CD4-positive, alpha-beta T cell treated with Interleukin-4 for 4 hours (primary cell): Measurements from ENCODE around the gene CEACAM3.
"Not testable (repeated sequence)": the region's sequence is repeated elsewhere in the genome, so short reads cannot be mapped to it uniquely, and the experiment has no call there.

Experiments used
- DNase-seq: peaks from one replicate; pipeline ENCODE4 v3.0.0-alpha.2; 2020

Gene CEACAM3

GRCh38 chr19:41796362-41796761, at the start of gene CEACAM3:
CEACAM3 (plus strand) TSS chr19:41796587; CDS start chr19:41796678, 91 bp downstream.
- DNase-seq = no peak

DNA sequence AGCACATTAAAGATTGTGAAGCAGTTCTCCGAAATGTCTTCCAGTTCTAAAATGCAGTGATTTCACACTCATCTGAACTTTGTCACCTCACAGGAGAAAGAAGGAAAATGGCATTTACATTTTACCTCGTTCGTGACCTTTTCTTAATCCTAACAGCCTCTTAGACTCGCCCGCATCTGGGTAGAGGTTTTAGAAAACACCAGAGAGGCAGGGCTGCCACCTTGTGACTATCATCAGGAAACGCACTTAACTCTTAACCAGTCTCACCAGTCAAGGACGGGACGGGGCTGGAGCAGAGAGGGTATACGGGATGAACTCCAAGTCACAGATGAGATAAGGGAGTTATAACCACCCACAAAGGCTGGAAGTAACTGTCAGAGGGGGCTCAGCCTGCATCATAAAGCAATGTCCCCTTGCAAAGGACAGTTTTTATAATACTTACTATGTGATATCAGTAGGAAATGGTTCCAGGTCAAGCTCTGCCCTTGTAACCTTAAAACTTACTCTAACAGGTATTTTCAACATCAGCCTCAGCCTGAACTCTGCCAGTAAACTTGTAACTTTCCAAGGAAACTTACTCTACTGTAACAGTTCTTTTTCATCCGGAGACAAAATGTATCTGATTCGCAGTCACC, 49.7 kb upstream of the CEACAM3 start:
- DNase-seq = peak; percentile 36

GRCh38 chr19:41748012-41748411, 48.4 kb upstream of the CEACAM3 start:
- DNase-seq = no peak

GRCh38 chr19:41750248-41751134, 45.9 kb upstream of the CEACAM3 start:
- DNase-seq = not testable (repeated sequence)

GRCh38 chr19:41753159-41753558, 43.2 kb upstream of the CEACAM3 start:
- peak; percentile 45 for DNase-seq

DNA sequence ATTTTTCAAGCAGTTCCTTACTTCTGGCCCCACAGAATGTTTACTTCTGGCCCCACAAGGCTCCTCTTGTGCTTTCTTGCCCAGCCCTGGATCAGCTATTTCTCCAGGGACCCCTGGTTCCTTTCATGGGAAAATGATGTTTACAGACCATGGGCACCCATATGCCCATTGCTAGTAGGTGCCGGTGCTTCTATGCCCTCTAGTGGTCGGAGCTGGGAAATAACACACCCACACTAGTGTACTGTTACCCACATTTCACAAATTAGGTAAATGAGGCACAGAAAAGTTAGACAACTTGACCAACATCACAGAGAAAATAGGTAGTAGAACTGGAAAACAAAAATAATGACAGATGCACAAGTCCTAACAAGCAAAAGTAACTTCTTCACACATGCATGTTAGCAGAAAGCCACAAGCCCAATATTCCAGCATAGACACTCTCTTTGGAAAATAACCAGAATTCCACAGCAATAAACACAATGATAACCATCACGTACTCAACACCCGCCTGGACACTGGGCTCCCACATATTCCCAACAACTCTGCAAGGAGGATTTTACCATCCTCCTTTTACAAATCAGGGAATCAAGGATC, 42.4 kb upstream of the CEACAM3 start:
- peak; percentile 67 for DNase-seq

GRCh38 chr19:41755328-41755913, 41.0 kb upstream of the CEACAM3 start, which contains the start of gene CEACAM6:
CEACAM6 (plus strand) TSS chr19:41755530; CDS start chr19:41755639, 109 bp downstream.
- no peak for DNase-seq

DNA sequence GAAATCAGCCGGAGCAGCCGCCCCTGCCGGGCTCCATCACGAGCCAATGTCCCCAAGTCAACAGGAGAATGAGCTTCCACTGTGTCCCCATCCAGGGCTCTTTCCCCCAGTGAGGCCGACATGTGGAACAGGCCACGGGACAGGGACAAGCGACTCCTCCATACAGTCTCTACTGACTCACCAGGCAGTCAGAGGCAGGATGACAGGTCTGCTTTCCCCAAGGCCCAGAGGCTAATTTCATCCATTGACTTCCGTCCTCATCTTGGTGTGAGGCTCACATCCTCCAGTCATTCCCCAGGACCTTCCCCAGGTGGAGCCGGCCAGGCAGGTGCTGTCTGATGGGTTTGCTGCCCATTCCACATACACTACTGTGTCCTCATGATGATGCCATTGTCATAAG, 37.5 kb upstream of the CEACAM3 start:
- DNase-seq = no peak

DNA sequence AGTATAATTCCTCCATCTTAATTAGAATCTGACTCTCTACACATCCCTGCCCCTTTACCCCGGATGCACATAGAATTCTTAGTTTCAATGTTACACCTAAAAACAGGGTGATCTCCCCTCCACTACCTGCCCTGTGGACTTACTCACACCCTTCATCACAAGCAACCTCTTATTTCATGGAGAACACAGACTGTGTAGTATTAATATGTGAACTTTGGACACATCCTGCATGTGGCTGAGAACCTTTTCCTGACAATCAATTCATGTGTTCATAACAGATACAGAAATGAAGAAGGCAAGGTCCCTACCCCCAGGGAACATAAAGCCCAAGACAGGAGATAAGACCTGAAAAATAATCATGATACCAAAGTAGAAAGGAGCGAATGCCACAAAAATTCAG, 29.3 kb upstream of the CEACAM3 start:
- no peak for DNase-seq

DNA sequence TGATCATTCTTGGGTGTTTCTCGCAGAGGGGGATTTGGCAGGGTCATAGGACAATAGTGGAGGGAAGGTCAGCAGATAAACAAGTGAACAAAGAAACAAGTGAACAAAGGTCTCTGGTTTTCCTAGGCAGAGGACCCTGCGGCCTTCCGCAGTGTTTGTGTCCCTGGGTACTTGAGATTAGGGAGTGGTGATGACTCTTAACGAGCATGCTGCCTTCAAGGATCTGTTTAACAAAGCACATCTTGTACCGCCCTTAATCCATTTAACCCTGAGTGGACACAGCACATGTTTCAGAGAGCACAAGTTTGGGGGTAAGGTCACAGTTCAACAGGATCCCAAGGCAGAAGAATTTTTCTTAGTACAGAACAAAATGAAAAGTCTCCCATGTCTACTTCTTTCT, 28.3 kb upstream of the CEACAM3 start:
- not testable (repeated sequence) for DNase-seq

DNA sequence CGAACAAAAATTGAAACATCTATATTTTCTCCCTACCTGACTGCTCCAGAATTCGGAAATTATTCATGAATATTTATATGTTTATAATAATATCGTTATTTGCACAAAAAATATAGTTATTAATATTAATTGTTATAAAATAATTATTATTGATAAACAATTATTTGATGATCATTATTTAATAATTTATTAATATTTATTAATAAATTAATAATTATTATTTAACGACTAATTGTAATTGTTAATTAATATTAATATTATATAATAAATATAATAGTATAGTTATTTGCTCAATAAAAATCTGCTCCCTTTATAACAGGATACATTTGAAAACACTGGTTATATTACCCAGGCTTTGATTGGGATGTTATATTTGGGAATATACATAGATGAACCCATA, 26.8 kb upstream of the CEACAM3 start:
- DNase-seq = no peak

- DNase-seq = no peak
These were observed 25.0 kb upstream of the CEACAM3 start for GRCh38 chr19:41771410-41771809.

GRCh38 chr19:41774515-41774980, 21.8 kb upstream of the CEACAM3 start:
- peak; percentile 74 for DNase-seq

GRCh38 chr19:41776700-41777099, 19.7 kb upstream of the CEACAM3 start:
- DNase-seq = no peak

DNA sequence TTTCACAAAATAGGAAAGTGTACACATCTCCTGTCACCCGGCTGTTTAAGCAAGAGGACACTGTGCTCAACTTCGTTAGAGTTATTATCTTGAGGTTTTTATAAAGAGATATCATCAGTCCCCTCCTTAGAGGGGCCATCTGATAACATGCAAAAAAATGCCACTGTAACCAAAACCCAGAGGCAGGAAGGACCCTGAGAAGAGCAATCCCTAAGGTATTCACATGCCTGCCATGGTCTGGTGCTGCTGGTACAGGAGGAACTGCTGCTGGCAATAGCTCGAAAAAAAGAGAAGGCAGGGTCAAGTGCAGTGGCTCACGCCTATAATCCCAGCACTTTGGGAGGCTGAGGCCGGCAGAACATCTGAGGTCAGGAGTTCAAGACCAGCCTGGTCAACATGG, 12.8 kb upstream of the CEACAM3 start:
- no peak for DNase-seq

DNA sequence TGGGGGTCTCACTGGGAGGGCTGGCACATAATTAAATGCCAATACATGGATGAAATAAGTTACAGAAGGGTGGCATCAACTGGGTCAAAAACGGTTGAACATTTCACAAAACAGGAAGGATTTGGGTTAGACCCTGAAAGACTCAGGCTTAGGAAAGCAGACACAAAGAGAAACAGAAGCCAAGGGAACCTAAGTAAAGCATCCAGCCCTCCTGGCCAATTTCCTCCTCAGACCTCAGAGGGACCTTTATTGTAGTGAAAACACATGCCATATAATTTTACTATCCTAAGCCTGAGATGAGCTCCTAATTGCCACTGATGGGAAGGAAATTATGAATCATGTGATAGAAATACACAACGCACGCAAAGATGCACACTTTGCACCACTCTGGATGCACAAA, 12.1 kb upstream of the CEACAM3 start:
- no peak for DNase-seq

- no peak for DNase-seq
These were observed 11.6 kb upstream of the CEACAM3 start for GRCh38 chr19:41784743-41785142.

DNA sequence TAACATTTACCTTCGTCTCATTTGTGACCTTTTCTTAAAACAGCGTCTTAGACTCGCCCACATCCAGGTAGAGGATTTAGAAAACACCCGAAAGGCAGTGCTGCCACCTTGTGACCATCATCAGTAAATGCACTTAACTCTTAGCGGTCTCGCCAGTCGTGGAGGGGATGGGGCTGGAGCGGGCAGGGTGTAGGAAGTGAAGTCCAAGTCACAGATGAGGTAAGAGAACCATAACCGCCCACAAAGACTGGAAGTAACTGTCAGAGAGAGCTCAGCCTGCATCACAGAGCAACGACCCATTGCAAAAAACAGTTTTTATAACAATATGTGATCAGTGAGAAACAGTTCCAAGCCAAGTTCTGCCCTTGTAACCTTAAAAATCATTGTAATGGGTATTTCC, 10.7 kb upstream of the CEACAM3 start:
- peak; percentile 78 for DNase-seq

GRCh38 chr19:41787055-41787454, 9.3 kb upstream of the CEACAM3 start:
- no peak for DNase-seq

DNA sequence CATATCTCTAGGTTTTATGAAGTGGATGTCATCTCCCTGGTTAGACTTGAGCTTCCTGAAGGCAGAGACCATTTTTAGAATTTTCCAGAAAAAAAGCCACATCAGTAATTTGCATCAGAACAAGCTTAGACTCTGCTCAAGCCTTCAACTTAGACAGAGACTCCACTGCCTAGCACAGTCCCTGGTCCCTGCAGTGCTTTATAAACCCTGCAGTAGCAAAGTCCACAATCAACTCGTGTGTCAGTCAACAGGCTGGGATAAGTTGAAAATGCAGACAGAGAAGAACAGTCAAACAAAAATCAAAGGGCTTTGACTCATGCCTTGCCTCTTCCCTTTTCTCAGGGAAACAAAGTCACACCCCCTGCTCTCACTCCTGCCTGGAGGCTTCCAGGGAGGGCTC, 7.9 kb upstream of the CEACAM3 start:
- not testable (repeated sequence) for DNase-seq

DNA sequence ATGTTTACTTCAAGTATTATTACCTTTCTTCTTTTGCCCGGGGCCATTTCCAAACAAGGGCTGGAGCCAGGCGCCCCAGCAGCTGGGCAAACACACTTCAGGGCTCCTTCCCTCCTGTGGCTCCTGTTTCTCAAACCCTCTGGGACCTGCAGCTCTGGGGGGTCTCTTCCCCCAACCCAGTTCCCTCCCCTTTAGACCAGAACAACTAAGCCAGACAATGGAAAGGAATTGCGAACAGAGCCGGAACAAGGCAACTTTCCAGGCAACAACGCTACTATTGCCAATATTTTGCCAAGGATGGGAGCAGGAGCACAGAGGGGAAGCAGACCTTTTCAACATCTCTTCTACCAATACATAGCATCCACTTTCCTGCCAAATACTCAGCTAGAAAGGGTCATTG, 7.3 kb upstream of the CEACAM3 start:
- not testable (repeated sequence) for DNase-seq

GRCh38 chr19:41792513-41793413, 3.6 kb upstream of the CEACAM3 start:
- peak; percentile 25 for DNase-seq
